Thymus (tissue), 11 donors: ENCODE results near the gene EVC. TPM values are rescaled to one million over a fixed set of nuclear protein-coding genes. Genes with fewer than 3 reads are reported as not detected.
"Not testable (repeated sequence)": the region's sequence is repeated elsewhere in the genome, so short reads cannot be mapped to it uniquely, and the experiment has no call there.

Source experiments
- DNase-seq, 9 donors: peaks; one replicate each; pipeline ENCODE4 v3.0.0-alpha.2; 2013; ENCODE audit warnings: low spot score in 9 of 9, low read depth in 6 of 9, missing footprints in 1 of 9
- H3K27ac ChIP-seq, 2 donors: one replicate each; pipeline ENCODE4 v1.5.1; 2013; ENCODE audit warnings: control low read depth in 1 of 2, low read depth in 1 of 2, low read length in 1 of 2, mild to moderate bottlenecking in 1 of 2, moderate library complexity in 1 of 2
- H3K27me3 ChIP-seq, 2 donors: one replicate each; pipeline ENCODE4 v1.5.1; 2013; ENCODE audit warnings: low read length in 1 of 2; ENCODE audit not compliant: control insufficient read depth in 2 of 2, insufficient read depth in 1 of 2
- H3K36me3 ChIP-seq, 2 donors: one replicate each; pipeline ENCODE4 v1.5.1; 2013; ENCODE audit warnings: low read length in 1 of 2, mild to moderate bottlenecking in 1 of 2, moderate library complexity in 1 of 2; ENCODE audit not compliant: control insufficient read depth in 2 of 2, insufficient read depth in 2 of 2
- H3K4me1 ChIP-seq, 2 donors: one replicate each; pipeline ENCODE4 v1.5.1; 2013; ENCODE audit warnings: low read length in 2 of 2; ENCODE audit not compliant: control insufficient read depth in 2 of 2, insufficient read depth in 2 of 2
- H3K4me3 ChIP-seq, 2 donors: one replicate each; pipeline ENCODE4 v1.5.1; 2013; ENCODE audit warnings: low read length in 2 of 2, control low read depth in 1 of 2, mild to moderate bottlenecking in 1 of 2
- H3K9me3 ChIP-seq, 2 donors: one replicate each; pipeline ENCODE4 v1.5.1; 2013; ENCODE audit warnings: low read length in 1 of 2, mild to moderate bottlenecking in 1 of 2; ENCODE audit not compliant: control insufficient read depth in 2 of 2, insufficient read depth in 1 of 2
- WGBS: extraction: QIAGEN DNeasy Blood & Tissue Kit; methylation state at CpG from one replicate; pipeline ENCODE4 v1.1.7; 2013; 5-methylcytosine and 5-hydroxymethylcytosine counted together
- polyA plus RNA-seq: library from polyadenylated mRNA; stranded (reverse); fragments of 200-250 nt; gene quantifications from one replicate; pipeline ENCODE4 v1.2.3, GENCODE V29; 2013
- total RNA-seq: library from RNA; stranded (reverse); fragments of 120-200 nt; gene quantifications from one replicate; pipeline ENCODE4 v1.2.4, GENCODE V29; 2013
- donor health status: healthy.

The EVC gene
- total and polyA plus RNA-seq, 2 donors = 1.6 to 3.1 TPM

DNA sequence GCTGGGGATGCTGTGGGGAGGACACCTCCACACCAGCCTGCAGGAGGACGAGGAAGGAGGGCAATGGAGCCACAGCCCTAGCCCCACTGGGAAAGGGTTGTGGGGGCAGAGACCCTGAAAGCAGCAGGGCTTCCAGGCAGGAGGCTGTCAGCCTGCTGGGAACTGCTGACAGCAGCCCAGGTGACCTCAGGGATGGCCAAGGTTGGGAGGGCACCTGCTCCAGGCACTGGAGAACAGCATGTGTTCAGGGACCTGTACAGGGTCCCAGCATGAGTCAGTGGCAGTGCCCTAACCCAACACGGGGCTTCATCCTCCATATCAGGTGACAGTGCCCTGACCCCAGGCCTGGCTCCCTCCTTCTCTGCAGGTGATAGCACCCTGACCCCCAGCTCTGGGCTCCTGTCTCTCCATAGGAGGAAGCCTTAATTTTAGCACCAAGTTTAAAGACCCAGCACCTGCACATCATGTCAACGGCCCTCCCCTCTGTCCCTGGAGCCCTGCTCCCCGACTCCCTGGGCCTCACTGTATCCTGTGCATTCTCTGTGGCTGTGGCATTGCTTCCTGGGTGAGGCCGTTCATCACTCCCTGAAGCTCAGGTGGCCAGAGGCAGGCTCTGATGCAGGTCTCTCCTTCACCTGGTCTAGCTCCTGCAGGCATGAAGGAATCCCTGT lies 115.6 kb downstream of the EVC start:
- Histone ChIP-seq H3K27ac (no peak overlapping the region), H3K4me3 (no peak overlapping the region), H3K9me3 (no peaks in the 10 kb centered on the region), H3K4me1 (no peaks in the 10 kb centered on the region), H3K27me3 (no peaks in the 10 kb centered on the region), H3K36me3 (no peaks in the 10 kb centered on the region)
- WGBS = 41% methylated on average over 5 of the region's 5 CpGs
- DNase-seq = no peak

DNA sequence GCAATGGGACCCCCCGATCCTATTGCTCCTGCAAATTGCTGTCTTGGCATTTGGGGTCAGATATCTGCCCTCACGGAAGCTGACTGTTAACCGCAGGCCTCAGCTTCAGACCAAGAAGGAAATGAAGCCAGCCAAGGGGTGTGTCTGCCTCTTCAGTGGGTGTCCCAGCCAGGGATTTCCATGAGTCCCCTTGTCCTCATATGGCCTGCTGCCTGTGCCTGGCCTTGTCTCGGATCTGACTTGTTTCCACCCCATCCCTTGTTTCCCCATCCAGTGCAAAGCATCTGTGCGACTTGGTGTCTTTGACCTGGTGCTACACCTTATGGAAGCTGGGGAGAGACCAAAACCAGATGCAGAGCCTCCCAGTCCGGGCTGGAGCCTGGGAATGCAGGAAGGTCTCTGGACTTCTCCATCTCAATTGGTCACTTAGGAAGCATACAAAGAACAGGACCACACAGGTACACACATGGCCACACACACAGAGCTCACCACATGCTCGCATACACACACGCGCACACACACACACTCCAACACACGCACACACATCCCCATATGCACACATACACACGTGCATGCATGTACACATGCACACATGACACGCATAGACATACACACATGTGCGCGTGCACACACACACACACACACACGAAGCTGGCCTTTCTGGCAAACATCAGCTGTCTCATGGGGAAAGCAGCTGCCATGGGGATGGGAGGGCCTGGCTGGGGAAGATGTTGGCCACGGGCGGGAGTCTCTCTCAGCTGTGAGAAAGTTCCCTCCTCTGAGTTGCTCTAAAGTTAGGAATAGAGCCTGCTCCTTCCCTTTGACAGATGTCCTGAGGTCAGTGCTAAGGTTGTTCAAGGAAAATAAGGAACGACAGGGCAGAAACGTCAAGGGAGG lies 116.4 kb downstream of the EVC start:
- no peak overlapping the region for H3K4me3 ChIP-seq
- H3K4me1 ChIP-seq = no peaks in the 10 kb centered on the region
- no peaks in the 10 kb centered on the region for H3K27me3 ChIP-seq
- 74% methylated on average over 19 of the region's 19 CpGs for WGBS
- H3K9me3 ChIP-seq = no peaks in the 10 kb centered on the region
- H3K36me3 ChIP-seq = no peaks in the 10 kb centered on the region
- H3K27ac ChIP-seq = no peak overlapping the region
- DNase-seq = no peak

DNA sequence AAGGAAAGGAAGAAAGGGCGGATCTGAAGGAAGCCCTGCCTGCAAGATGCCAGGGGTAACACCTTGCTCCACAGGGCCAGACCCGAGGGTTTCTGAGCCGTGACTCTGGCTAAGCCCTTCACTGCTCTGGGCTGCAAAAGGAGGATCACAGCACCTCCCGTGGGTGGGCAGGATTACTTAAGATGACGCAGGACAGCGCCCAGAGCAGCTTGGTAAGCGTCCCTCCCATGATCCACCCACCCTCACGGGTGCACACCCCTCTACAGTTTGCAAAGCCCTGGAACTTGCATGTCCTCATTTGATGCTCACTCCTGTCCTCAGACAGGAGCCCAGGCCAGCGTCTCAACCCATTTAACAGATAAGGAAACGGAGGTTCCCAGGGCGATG lies 117.0 kb downstream of the EVC start:
- H3K9me3 ChIP-seq = no peaks in the 10 kb centered on the region
- WGBS = 93% methylated on average over 11 of the region's 11 CpGs

DNA sequence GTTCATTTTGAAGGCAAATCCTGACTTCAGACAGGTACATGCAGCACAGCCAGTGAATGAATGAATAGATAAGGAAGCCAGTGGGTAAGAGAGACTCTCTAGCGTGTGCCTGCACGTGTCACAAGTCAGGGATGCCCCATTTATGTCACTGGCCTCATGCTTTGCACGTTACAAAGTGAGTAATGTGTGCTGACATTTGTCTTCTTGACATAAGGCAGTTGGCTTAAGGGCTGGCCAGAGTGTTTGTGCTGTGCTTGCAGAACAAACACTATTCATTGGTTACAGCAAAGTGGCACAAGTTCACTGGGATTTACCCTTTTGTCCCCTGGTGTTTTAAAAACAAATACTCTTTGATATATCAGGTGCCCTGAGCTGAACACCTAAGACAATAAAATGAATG lies 125.9 kb downstream of the EVC start:
- WGBS = 62% methylated on average over 3 of the region's 3 CpGs
- H3K27me3 ChIP-seq = no peaks in the 10 kb centered on the region
- no peak overlapping the region for H3K27ac ChIP-seq
- no peak for DNase-seq
- no peaks in the 10 kb centered on the region for H3K9me3 ChIP-seq
- no peaks in the 10 kb centered on the region for H3K36me3 ChIP-seq
- no peaks in the 10 kb centered on the region for H3K4me1 ChIP-seq
- H3K4me3 ChIP-seq = no peak overlapping the region

More for the DNA sequence above, 117.0 kb downstream of the EVC start:
- H3K27me3 ChIP-seq = no peaks in the 10 kb centered on the region
- no peak for DNase-seq
- no peaks in the 10 kb centered on the region for H3K36me3 ChIP-seq
- H3K4me3 ChIP-seq = no peak overlapping the region
- no peak overlapping the region for H3K27ac ChIP-seq
- no peaks in the 10 kb centered on the region for H3K4me1 ChIP-seq

DNA sequence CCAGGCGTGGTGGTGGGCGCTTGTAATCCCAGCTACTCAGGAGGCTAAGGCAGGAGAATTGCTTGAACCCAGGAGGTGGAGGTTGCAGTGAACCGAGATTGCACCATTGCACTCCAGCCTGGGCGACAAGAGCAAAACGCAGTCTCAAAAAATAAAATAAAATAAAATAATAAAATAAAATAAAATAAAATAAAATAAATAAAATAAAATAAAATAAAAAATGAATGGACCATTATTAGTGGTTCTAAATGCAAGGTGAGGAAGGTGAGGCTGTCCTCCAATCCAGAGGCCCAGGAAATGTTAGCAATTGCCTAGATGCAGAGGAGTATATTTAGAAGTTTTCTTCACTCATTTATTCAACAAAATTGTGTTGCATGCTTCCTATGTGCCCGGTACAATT lies 126.5 kb downstream of the EVC start:
- H3K4me1 ChIP-seq, H3K36me3 ChIP-seq, H3K4me3 ChIP-seq, H3K9me3 ChIP-seq, H3K27me3 ChIP-seq, DNase-seq, H3K27ac ChIP-seq: not testable (repeated sequence)
- WGBS = 91% methylated on average over 6 of the region's 6 CpGs

DNA sequence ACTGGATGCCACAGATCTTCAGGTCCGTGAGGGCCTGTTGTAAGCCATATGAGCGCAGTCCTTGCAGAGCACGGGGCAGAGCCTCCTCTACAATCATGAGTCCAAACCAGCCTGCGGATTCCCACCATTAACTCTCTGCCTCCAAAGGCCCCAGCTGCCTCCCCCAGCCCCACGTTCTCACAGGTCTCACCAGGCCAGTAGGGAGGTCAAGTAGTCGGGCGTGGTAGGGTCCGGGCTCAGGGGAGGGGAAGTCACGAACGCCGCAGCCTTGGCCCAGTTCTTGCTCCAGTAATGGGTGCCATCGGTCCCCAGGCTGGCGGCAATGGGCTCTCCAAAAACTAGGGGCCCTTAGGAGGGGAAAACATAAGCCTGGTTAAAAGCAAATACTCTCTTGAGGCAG lies 128.3 kb downstream of the EVC start:
- Histone ChIP-seq H3K36me3 (no peaks in the 10 kb centered on the region), H3K9me3 (no peaks in the 10 kb centered on the region), H3K4me3 (no peak overlapping the region), H3K27me3 (no peaks in the 10 kb centered on the region), H3K27ac (no peak overlapping the region), H3K4me1 (no peaks in the 10 kb centered on the region)
- DNase-seq = no peak
- WGBS = 95% methylated on average over 13 of the region's 13 CpGs

DNA sequence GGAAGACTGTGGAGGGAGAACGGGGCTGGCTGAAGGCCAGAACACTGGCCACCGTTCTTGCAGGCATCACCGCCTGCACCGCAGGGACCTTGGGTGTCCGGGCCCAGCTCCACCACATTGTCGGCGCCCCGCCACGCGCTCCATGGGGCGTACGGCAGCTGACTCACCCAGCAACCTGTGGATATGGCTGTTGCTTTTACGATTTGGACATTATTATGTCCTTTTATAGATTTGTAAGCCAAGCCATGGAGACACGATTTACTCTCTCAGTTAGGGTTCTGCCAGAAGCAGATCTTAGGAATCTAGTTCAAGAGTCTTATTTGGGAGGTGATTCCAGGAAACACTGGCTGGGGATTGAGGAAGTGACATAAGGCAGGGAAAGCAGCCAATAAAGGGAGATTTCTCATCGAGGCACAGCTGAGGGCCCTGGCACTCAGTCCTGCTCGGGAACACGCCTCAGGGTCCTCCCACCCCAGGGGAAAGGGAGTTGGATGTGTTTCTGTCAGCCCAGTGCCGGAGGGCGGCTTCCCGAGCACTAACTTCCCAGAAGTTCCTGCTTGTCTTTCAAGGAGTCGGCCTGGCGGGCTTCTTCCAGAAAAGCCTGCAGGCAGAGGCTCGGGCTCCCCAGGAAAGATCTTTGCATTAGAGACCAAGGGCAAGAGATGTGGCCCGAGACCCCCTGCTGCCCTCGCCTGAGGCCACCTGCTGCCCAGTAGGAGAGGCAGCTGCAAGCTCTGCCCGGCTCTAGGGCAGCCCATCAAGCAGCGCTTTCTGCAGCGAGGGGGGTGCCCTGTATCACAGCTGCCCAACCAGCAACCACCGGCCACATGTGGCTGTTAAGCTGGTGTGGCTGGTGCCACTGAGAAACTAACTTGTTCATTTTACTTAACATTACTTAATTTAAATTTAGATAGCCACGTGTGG lies 129.0 kb downstream of the EVC start:
- Histone ChIP-seq H3K27ac (no peak overlapping the region), H3K4me1 (no peaks in the 10 kb centered on the region), H3K36me3 (no peaks in the 10 kb centered on the region), H3K4me3 (no peak overlapping the region), H3K9me3 (no peaks in the 10 kb centered on the region), H3K27me3 (no peaks in the 10 kb centered on the region)
- DNase-seq = no peak
- WGBS = 89% methylated on average over 30 of the region's 30 CpGs

DNA sequence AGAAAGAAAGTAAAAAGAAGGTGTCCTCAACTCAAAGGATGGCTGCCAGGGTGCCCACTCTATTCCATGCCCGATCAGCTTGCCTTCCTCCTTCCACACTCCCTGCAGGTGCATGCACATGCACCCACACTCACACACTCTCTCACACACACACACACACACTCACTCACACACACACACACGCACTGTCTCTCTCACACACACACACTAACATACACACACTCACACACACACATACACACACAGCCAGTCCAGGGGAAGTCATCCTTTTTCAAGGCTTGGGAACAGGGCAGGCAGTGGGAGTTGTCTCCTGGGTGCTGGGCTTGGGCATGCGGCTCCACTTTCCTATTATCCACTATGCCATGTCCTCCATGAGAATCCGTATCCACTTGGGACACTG lies 131.5 kb downstream of the EVC start:
- Histone ChIP-seq H3K4me1 (no peaks in the 10 kb centered on the region), H3K36me3 (no peaks in the 10 kb centered on the region), H3K4me3 (no peak overlapping the region), H3K27me3 (no peaks in the 10 kb centered on the region), H3K9me3 (no peaks in the 10 kb centered on the region), H3K27ac (no peak overlapping the region)
- no peak for DNase-seq
- 98% methylated on average over 4 of the region's 4 CpGs for WGBS
